ENCODE measurements around the gene TTC33.
A peak's percentile ranks its signal among the peaks of the same experiment; 100 is the strongest.
"Not testable (repeated sequence)": the region's sequence is repeated elsewhere in the genome, so short reads cannot be mapped to it uniquely, and the experiment has no call there.

Gene TTC33

DNA sequence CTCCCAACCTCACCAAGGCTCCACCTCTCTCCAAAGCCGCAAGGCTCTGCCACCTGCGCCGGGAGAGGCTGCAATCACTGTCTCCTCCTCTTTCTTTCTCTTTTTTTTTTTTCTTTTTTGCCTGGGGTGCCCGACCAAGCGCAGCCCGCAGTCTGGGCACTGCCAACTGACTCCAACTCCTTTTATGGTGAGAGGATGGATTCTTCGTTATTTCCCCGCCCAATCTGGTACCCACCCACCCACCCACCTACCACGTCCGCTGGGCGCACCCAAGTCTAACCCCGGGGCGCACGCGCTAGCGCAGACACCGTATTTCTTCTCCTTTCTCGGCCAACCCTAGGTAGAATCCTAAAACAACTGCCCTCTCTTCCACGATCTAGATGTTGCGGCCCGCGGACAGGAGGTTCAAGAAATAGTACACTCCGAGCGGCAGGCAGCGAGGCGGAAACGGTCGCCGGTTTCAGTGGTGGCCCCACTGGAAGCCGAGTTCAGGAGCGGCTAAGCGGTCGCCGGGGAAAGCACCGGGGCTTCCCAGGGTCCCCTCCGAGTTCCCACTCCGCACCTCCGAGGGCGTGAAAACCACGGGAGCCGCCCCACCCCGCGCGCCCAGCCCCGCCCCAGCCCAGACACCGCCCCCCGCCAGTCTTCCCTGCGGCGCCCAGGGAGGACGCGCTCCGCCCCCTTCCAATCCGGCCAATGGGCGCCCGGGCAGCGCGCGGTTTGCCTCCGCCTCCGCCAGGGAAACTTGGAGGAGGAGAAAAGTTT, 76.4 kb downstream of the TTC33 start:
- peak; percentile 93 for DNase-seq

DNA sequence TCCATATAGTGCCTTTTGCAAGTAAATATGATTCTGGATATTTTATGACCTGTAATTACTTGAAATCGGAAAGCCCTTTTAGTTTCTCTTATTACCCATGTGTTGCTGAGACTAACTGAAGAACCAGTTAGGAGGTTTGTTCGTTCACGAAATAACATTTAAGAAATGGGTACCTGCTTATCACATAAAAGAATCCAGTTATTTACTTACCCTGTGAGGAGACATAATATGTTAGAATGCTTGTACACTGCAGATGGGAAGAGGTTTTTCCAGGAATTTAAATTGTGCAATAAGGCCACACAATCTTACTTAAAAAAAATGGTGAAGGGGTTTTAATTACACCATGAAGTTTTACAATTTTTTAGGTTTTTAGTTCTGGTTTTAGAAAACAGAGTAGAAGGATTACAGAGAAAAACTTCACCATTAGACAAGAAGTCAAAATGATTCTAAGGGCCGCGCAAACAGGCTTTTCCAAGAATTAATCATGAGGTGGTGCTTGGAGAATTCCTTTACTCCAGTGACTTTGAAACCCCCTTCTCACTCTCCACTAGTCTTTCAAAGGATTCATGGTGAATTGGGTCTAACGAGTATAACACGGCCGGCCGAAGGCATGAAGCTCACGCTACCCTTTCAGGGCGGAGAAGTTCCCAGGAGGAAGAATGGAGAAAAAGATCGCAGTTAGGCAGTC, 77.2 kb downstream of the TTC33 start:
- DNase-seq, result no peak

DNA sequence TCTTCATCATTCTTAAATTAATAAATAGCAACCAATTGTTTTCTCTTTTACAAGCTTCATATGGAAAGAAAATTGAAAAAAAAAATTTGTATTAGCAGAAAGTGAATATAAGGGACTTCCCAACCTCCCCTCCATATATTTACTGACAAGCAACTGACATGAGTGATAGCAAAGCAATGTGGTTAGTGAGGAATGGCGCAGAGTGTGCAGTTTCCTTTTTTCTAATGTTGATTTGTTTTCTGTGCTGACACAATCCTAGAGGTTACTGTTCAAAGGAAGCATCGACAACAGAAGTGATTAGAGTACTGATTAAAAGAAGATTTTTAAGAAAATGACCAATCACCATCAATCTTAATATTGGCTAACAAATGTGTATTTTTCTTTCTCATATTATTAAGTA, 77.7 kb downstream of the TTC33 start:
- no peak for DNase-seq

DNA sequence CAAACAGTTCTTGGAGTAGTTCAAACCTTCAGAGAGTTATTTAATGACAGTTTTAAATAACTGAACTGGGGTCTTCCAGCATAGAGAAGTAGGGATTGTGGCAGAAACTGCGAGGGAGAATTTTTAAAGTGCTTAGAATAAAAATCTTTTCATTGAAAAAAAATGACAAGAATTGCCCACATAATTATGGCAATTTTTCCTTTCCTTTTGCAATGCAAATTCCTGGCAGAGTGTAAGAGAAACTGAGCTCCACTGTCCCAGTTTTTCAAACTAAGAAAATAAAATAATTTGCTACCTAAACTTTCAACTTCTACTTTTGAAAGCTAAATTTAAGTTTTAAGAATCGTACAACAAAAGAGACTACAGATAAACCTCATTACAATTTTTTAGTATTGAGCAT, 78.3 kb downstream of the TTC33 start:
- DNase-seq, result no peak

DNA sequence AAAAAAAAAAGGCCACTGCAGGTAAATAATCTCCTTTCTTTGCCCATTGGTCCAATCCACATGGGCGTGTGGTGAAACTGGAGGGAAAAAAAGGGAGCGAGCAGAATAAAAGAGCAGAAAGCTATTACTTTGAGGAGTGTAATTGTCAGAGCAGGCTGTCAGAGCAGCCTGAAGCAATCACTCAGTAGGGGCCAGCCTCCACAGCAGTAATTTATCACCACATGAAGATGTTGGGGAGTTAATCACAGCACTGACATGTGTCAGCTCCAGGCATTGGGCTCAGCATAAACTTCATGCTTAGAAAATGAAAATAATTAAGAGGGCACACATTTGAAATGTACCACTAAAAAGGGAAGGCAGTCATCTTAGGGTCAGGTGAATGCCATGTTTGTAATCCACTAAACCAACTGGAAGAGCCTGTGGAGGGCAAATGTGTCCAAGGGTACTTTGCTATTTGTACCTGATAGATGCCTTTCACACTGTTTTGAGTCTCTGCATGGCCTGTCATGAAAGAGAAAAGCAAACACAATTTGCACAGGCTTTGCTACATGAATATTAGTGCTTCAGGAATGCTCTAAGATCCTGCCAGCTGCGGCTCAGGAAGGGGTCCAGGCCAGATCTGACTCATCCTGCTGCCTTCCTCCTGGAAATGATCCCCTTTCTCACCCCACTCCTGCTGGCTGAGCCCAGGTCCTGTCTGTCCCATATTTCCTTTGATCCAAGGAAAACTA, 79.0 kb downstream of the TTC33 start:
- no peak for DNase-seq

DNA sequence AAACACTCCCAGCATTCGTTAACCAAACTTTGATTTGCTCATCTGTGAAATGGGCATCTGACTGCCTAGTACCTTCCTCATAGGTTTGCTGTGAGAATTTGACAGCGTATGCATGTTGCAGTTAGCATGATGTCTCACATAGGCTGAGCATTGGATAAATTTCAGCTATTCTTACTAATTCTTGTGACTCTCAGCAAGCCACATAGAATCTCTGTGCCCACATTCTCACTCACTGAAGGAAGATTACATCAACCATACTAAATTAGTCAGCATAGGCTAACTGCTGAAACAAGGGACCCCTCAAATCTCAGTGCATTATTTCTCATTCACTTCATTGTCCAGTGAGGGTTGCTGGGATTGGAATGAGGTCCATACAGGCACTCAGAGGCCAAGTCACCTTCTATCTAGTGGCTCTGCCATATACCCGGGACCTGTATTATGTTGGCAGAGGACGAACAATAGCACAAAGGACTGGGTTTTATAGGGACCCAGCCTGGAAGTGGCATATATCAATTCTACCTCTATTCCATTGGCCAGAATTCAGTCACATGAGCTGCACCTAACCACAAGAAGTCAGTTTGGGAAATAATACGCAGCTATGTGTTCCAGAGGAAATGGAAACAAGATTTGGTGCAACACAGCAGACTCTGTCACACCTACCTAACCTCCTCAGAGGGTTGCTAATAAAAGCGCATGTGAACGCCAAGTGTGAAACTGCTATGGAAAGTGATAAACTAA, 80.2 kb downstream of the TTC33 start:
- no peak for DNase-seq

DNA sequence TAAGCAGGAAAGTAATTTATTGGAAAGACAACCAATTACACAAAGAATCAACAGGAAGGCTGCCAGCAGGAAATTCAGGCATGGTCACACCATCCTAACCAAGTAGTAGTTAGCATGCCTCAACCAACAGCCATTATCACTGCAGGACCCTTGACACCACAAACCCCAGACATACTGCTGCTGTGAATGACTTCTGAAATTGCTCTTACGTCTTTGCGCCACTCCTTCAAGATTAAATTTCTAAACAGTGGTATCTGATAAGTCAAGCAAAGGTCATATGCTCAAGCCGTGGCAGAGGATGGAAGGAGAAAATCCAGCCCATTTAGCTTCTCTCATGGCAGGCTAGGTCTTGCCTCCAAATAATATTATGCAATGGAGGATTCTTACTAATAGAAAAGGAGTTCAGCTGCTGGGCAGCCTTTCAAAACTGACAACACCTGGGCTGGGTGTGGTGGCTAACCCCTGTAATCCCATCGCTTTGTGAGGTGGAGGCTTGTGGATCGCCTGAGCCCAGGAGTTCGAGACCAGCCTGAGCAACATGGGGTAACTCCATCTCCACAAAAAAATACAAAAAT, 81.0 kb downstream of the TTC33 start:
- DNase-seq, result no peak

DNA sequence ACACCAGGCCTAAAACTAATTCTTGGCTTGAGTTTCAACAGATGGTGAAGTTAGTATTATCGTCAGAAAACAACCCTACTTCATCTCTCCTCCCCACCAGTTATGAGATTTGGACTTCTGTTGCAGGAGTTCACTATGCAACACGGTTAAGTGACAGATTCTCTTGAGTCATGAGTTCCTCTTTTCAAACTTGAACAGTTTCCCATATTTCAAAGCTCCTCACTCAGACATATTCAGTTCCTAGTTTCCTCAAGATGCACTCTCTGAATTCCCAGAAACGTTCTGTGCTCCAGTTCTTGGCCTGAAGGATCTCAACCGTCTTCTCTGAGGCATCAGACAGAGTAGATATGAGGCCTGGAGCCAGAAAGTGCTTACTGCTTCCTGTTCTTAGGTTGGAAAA, 83.3 kb downstream of the TTC33 start:
- DNase-seq, result no peak

DNA sequence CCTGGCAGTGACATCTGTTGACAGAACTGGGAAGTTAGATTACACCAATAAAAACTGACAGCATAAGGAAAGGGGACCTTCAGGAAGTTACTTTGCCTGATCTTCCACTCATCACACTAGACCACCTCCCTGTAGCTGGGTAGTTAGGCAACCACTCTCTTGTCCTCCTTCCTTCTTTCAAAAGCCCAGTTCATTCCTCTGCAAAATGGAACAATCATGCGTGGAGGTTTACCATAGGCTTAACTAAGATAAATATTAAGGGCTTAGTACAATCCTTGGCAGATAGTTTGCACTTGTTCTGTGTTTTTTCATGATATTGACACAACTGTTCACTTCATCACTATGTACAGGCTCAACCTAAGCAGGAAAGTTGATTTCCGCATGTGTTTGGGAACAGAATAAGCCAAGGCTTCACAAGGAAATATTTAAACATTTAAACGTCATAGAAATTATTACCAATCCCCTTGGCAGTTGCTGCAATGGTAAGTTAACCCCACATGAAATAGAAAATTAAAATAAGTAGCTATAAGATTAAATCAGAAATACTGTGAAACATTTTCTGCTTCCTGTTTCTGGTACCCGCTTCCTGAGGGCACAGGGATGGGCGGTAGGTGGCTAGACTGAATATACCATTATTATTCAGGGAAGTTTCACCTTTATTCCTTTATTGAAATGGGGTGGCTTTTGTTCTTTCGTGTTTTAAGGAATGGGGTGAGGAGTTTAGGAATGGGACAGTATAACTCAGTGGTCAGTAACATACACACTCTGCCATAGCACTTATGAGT, 86.0 kb downstream of the TTC33 start:
- no peak for DNase-seq

DNA sequence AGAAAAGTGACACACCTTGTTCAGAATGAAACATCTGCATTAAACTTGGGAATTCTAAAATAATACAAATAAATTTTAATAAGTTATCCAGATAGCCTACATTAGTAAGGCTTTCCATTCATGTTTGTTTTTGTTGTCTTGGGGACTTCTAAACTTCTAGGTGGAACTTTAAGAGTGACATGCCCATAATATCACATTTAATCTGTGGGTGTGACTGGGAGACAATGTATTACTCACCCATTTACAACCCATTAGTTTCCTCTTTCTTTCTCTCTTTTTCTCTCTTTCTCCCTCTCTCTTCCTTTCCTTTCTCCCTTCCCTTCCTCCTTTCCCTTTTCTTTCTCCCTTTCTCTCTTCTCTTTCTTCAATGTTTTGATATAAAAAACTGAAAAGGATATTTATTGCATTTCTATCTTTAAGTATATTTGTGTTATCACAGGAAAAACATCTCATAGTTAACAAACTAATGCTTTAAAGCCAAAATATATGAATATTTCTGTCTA, 88.5 kb downstream of the TTC33 start:
- no peak for DNase-seq

DNA sequence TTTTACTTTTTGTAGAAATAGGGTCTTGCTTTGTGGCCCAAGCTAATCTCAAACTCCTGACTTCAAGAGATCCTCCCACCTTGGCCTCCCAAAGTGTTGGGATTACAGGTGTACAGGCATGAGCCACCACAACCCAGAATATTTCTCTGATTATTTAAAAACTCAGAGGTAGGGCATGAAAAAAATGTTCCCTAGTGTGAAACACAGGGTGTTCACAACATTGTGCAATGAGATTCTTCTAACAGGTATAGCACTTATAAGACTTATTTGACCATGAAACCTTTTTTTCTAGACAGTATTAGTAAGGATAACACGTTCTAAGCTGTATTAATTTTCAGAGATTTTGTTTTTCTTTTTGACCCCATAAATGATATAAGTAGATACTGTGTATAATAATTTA, 89.1 kb downstream of the TTC33 start:
- no peak for DNase-seq

DNA sequence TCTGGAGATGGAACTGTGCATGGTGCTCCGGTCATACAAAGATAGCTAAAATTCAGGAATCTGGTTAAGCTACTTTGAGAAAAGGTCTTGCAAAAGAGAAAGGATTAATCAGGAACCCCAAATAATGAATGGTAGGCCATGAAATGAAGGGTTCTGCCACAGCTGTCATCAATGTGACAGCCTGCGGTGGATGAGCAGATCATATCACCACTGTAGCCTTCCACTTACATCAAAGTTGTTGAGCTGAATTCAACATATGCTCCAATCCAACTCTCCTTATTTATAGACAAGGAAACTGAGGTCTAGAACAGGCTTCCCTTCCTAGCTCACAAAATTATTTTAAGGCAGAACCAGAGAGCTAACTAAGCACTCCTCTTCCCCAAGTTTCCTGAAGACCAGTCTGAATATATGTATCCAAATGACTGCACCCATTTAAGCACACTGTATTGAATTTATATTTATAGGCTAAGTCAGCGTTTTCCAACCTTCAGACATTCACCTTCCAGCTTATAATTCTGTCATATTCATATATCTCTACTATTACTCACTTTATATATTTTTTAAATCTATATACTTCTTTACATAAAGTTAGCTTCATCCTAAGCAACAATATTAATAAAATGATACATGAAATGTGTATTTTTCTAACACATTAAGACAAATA, 90.0 kb downstream of the TTC33 start:
- no peak for DNase-seq

DNA sequence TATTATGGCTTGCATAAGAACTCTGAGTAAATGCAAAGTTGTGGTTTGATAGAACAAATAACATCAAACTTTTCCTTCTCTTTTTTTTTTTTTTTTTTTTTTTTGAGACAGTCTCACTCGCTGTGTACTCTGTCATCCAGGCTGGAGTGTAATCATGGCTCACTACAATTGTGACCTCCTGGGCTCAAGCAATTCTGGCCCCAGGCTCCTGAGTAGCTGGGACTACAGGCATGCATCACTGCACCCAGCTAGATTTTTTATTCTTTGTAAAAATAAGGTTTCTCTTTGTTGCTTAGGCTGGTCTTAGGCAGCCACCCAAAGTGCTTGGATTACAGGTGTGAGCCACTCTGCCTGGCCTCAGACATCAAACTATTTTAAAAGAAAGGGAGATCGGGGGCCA, 95.0 kb downstream of the TTC33 start:
- DNase-seq, result no peak

DNA sequence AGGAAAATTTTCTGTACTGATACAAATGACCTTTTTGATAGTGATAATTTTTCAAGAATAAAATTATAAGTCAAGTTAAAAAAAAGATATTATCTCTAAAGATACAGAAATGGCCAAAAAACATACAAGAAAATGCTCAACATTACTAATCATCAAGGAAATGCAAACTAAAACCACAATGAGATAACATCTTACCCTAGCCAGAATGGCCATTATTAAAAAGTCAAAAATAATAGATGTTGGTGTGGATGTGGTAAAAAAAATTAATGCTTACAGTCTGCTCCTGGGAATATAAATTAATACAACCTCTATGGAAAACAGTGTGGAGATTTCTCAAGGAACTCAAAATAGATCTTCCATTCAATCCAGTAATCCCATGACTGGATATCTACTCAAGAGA, 99.0 kb downstream of the TTC33 start:
- no peak for DNase-seq

DNA sequence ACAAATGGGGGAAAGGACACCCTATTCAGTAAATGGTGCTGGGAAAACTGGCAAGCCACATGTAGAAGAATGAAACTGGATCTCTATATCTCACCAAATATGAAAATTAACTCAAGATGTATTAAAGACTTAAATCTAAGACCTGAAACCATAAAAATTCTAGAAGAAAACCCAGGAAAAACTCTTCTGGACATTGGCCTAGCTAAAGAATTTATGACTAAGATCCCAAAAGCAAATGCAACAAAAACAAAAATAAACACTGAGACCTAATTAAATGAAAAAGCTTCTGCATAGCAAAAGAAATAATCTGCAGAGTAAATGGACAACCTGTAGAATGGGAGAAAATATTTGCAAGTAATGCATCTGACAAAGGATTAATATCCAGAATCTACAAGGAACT, 99.7 kb downstream of the TTC33 start:
- not testable (repeated sequence) for DNase-seq

DNA sequence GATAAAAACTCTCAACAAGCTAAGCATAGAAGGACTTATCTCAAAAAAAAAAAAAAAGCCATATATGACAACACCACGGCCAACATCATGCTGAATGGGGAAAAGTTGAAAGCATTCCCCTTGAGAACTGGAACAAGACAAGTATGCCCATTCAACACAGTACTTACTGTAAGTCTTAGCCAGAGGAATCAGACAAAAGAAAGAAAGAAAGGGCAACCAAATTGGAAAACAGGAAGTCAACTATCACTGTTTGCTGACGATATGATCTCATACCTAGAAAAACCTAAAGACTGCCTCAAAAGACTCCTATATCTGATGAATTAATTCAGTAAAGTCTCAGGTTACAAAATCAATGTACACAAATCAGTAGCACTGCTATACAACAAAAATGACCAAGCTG, 100.6 kb downstream of the TTC33 start:
- no peak for DNase-seq

DNA sequence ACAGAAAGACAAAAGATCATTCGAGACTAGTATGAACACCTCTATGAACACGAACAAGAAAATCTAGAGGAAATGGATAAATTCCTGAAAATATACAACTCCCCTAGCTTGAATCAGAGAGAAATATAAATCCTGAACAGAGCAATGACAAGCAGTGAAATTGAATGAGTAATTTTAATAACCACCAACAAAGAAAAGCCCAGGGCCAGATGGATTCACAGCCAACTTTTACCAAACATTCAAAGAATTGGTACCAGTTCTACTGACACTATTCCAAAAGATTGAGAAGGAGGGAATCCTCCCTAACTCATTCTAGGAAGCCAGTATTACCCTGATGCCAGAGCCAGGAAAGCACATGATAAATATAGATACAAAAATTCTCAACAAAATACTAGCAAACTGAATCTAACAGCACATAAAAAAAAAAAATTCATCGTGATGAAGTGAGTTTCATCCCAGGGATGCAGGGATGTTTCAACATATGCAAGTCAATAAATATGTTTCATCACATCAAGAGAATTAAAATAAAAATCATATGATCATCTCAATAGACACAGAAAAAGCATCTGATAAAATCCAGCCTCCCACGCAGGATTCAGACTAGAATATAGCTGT, 101.3 kb downstream of the TTC33 start:
- DNase-seq, result no peak

DNA sequence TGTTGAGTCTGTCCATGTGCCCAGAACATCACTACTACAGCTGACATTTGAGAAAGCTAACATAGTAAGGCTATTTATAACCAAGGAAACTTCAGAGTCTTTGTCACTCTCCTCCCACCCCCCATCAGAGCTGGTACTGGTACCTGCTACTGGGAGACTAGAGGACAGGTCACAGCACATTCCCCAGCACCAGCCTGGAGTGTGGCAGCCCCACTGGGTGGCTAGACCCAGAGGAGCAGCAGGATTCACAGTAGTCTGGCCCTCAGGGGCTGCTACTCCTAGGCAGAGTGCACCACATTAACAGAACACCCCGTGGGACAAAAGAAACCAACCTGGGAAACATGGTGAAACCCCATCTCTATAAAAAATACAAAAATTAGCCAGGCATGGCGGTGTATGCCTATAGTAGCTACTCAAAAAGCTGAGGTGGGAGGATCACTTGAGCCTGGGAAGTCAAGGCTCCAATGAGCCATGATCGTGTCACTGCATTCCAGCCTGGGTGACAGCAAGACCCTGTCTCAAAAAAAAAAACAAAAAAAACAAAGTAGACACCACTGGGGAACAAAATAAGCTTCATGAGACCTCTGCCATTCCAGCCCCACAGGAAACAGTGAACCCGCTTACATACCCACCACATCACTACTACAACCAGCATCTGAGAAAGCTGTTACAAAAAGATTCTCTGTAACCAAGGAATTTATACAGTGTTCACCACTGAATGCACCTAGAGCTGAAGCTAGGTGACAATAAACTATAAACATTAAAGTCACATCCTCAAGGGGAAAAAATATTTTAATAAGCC, 102.3 kb downstream of the TTC33 start:
- no peak for DNase-seq

DNA sequence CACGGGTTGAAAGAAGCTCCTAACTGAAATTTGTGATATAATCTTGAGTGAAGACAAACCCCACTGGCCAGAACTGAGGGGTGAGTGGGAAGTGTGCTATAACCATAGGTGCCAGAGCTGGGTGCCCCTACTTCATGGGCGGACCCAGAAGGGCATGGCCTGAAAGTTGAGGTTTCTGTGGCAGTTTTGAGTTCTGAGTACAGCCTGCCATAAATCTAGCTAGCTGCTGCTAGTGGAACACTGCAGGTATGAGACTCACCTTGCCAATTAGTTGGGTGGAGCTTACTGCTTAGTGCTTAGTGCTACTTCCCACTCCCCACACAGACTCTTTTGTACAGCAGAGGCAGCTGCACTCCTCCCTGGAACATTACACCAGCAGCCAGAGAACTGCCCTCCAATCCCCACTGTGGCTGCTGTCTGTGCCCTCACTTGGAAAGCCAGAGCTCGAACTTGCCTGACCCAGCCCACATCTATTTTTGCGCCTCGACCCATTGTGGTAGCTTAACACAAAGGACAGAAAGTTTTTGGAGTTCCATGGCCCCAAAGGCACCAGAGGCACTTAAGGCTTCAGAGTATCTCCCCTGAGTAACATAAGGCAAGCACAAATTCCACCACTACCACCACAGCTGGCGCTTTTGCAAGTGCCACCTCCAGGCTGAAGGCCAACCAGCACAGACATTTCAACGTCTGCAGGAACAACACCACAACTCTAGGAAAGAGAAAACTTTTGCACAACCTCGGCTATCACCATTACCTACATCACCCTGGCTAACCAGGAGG, 103.1 kb downstream of the TTC33 start:
- no peak for DNase-seq

Measured in T-helper 9 cell (primary cell).